RKO (cell line): ENCODE measurements around the gene TRAPPC10.
A peak's percentile ranks its signal among the peaks of the same experiment; 100 is the strongest.

ENCODE experiments used
- DNase-seq: peaks from one replicate; pipeline ENCODE4 v3.0.0-alpha.2; 2016; ENCODE audit warnings: low spot score

Gene TRAPPC10

DNA sequence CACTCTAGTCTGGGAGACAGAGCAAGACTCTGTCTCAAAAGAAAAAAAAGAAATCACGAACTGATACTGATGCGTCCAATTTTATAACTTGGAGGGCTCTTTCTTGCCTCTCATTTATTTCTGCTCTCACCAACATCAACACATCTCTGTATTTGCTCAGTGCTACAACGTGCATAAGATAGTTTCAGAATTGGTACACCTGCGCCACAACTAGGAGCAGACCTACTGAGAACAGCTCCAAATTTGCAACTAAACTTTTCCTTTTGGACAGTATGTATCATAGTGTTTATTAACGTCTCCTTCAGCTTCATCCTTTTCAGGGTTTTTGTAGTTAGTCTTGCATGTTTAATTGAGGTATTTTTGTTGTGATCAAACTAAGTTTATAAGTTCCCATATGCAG is 27.7 kb downstream of the TRAPPC10 start:
- DNase-seq = no peak

DNA sequence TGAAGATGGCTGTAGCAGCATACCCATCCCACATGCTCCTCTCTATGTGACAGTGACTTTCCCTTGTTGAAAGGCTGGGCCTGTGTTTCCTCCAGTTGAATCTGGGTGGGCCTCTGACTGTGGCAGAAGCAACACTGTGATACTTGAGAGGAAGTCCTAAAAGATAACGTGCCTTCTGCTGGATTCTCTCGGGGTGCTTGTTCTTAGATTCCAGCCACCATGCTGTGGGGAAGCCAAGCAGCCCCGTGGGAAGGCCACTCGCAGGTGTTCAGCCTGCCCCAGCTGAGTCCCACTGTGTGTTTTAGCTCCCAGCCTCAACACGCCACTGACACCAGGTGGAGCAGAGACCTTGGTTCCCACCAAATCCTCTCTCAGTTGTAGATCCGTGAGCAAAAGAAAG is 31.5 kb downstream of the TRAPPC10 start:
- DNase-seq = no peak

DNA sequence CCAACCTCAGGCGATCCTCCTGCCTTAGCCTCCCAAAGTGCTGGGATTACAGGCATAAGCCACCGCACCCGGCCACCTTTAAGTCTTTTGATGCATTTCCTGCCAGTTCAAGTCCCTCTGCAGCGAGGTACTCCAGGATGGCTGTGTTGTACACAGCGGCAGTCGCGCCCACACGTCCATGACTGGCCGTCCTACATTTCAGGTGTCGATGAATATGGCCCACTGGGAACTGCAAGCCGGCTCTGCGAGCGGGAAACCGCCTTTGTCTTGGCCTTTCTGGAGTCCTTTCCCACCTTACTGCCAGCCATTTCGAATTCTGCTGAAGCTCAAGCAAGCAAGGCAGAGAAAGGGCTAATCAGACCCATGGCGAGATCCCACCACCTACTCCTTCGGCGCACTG is 34.6 kb downstream of the TRAPPC10 start:
- DNase-seq = no peak

DNA sequence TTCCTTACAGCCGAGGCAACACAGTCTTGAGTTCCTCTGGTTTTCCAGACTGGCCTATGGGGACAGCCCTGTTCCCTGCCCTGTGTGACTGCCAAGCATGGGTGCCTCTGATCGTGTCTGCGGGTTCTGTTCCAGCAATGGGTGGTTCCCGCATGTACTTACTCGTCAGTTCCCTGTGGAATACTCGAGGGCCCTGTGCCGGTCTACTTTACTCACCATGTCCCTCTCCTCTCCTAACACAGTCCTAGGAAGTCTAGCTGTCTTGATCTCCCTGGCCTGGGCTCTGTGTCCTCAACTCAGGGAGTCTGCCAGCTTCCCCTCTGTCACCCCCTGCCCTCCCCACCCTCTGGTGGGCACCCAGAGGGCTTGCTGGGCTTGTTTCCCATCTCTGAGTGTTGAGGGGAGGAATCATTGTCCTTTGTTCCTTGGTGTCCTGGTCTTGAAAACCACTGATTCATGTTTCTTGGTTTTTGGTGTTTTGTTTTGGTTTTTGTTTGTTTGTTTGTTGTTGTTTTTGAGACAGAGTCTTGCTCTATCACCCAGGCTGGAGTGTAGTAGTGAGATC is 36.0 kb downstream of the TRAPPC10 start:
- no peak for DNase-seq

DNA sequence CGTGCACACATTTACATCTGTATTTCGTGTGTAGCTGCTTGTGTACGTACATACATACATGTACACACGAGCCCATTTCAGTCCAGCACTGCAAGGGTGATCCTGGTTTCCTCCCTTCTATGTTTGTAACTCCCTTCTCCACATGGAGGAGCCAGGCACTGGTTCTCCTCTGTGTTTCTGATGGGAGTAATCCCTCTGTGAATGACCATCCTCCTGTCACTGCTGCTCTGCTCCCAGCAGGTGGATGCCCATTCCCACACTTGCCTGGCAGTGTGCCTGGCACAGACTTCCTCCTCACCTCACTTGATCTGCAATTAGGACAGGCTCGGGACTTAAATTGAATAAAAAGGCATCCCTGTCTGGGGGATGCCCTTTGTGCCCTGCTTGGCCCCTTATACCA is 37.1 kb downstream of the TRAPPC10 start:
- no peak for DNase-seq

DNA sequence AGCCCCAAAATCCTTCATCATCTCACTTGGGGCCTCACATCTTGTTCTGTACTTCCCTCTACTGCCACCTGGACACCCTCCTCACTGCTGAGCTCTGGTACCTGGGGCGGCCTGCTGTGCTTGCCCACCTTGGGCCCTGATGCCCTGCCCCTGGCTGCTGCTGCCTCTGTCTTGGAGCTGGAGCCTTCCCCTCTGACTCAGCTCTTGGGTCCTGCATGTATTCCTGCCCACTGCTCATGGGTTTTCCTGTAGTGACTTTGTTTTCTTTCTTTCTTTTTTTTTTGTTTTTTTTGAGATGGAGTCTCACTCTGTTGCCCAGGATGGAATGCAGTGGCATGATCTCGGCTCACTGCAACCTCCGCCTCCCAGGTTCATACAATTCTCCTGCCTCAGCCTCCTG is 37.5 kb downstream of the TRAPPC10 start:
- DNase-seq = no peak

DNA sequence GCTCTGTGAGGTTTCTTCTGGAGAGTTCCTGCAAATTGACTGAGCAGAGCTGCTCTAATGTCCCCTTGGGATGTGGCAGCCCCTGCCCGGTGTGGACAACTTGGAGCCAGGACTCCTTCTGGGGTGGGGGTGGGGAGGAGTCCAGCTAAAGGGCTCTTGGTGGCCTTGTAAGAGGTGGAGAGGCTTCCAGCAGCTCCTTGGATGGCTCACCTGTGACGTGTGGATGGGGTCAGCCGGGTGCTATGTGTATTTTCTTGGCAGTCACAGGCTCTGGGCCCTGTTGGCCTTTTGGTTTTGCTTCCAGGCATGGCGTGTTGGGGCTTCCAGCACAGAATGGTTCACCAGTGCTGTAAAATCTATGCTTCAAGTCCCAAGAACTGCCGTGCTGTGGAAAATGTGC is 38.2 kb downstream of the TRAPPC10 start:
- no peak for DNase-seq

DNA sequence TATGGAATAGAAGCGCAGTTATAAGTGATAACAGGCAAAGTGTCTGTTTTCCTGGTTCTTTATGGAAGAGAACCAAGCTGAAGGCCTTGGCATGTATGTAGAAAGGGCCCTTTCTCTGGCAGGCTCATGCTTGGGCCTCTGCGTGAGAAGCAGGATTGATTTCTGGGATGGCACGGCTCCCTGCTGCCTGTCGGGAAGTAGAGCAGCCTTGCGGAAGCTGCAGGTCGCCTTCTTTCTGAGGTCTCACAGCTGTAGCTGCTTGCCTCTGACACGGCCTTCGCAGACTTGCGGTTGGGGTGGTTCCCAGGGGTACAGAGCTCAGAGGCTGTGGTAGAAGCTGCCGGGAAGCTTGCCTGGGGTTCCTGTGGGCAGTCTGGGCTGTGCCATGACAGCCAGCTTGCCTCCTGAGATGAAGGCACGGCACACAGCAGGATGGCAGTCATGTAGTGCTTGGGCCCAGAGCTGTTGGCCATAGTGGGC is 39.4 kb downstream of the TRAPPC10 start:
- no peak for DNase-seq

DNA sequence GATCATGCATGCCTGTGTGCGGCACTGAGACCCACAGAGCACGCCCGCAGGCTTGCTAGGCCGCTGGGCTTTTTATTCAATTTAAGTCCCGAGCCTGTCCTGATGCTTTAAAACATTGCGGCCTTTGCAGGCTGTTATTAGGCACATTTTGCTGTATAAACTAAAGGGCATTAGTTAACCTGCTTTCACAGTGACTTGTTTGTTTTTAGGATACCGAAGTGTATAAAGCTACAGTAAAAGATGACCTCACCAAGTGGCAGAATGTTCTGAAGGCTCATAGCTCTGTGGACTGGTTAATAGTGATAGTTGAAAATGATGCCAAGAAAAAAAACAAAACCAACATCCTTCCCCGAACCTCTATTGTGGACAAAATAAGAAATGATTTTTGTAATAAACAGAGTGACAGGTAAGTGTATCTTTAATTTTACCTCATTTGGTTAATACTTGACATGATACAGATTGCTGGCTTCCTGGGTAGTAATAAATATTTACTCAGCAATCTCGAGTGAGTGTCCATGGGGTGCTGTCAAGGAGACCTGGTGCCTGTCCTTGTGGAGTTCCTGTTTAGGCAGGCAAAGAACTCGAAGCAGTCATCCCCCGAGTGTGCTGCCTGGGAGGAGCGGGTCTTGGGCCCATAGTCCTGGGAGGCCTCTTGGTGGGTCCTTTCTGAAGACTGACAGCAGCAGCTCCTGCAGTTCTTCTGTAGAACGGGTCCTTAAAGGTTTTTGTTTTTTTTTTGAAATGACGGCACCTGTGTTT is 40.1 kb downstream of the TRAPPC10 start:
- no peak for DNase-seq

DNA sequence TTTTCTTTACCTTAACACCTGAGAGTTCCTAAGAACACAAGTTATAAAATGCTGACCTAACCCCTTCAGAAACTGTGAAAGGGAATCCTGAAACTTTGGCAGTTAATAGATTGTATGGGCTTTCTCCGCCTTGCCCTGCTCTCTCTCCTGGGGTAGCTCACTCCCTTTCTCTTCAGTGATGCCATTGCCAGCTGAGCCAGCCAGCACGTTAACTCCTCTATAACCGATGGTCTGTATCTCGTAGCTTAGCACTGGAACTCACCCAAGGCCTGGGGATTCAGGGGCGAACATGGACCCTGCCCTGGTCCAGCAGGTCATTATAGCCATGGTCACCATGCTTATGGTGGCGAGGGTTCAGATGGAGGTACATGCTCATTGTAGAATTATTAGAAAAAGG is 40.7 kb downstream of the TRAPPC10 start:
- no peak for DNase-seq

DNA sequence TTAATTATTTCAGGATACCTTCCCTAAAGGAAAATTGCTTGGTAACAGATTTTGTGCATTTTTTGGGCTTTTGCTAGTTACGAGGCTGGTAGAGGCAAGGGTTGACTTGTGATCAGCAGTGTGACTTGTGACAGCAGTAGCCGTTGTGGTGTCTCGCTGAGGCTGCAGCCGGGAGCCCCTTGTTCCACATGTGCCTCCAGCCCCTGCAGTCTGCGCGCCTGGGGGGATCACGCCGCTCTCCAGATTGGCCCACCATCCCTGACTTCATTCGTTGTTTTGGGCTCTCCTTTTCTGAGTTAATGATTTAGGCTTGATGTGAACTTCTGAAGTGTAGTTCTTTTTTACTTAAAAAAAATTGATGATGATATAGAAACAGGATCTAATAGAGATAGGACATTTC is 41.5 kb downstream of the TRAPPC10 start:
- DNase-seq = no peak

DNA sequence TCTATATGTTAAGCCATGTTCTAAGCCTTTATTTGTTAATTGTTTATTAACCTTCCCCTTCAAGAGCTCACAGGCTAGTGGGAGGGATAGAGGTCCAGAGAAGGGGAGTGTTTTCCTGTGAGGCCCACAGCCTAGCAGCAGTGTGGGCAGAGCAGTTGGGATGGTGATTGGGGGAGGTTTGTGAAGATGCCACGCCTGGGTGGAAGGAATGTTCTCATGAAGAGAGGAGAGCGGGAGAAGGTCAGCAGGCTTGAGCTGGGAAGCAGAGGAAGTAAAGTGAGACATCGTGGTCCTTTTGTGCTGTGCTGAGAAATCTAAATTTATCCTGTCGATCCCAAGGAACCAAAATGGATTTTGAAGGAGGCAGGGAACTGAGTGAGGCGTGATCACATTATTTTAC is 42.6 kb downstream of the TRAPPC10 start:
- no peak for DNase-seq

DNA sequence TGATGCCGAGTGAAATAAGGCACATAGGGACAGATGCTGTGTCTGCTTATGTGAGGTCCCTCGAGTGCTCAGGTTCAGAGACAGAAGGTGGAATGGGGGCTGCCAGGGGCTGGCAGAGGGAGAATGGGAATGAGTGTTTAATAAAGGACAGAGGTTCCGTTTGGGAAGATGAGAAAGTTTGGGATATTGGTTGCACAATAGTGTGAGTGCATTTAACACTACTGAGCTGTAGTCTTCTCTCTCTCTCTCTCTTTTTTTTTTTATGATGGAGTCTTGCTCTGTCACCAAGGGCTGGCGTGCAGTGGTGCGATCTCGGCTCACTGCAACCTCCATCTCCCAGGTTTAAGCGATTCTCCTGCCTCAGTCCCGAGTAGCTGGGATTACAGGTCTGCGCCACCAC is 44.9 kb downstream of the TRAPPC10 start:
- no peak for DNase-seq

DNA sequence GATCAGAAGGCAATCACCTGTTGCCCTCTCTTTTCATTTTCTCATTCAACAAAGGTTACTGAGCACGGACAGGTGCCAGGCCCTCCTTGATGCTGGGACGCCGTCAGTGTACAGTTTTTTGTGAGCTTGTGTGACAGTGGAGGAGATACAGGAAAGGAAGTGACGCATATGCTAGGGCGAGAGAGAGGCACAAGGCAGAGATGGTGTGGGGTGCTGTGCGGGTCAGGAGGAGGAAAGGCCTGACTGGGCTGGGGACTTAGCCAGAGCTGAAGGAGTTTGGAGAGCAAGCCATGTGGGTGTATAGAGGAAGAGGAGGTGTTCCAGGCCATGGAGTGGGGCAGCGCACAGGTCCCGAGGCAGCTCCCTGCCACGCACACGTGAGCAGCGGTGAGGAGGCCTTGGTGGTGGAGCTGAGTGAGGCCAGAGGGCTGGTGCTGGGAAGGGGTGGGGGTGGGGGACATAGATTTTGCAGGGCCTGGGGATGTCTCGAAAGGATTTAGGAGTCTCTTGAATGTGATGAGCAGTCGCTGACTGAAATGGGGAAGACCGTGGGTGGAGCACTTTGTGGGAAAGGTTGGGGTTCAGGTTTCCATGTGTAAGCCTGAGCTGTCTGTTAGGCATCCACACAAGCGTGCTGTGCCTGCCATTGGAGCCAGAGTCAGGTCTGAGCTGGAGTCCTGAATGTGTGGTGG is 46.0 kb downstream of the TRAPPC10 start:
- no peak for DNase-seq

DNA sequence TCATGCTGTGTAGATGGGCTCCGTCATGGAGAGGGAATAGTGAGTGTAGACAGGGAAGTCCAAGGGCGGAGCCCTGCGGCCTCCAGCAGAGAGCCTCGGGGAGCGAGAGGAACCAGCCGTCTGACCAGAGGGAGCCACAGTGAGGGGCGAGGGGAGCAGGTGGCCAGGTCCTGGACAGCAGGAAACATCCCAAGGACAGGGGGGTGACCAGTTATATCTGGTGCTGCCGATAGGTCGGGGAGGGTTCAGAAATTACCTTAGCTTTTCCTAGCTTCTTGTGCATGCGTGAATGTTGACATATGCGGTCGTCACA is 46.5 kb downstream of the TRAPPC10 start:
- DNase-seq = no peak

DNA sequence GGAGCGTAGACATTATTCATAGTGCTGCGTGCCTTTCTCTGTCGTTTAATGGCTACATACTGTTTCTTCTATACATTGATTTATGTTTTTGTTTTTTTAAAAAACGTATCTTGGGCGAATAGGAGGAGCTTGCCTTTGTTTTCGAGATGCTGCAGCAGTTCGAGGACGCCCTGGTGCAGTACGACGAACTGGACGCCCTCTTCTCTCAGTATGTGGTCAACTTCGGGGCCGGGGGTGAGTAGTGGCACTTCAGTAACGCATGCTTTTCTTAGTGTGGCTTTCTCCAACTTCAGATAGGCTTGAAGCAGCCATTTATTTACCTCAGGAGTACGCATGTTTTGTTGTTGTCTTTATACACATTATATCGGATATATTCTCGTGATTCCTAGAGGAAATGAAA is 46.9 kb downstream of the TRAPPC10 start:
- DNase-seq = no peak

DNA sequence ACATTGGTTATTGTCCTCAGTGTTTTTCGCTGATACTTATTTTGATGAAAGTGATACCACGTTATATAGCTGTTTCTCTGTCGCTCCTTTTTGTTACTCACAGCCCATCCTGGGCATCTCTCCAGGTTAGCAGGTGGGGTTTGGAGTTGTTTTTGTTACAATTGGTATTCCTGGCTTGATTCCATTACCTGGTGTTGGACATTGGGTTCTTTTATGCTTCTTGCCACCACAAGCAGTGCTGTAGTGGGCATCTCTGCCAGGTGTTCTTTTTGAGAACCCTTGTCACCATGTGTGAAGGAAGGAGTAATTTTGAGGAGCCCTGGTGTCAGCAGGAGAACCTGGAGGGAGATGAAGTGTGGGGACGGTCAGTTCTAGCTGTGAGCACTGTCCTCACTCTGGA is 47.6 kb downstream of the TRAPPC10 start:
- DNase-seq = no peak

DNA sequence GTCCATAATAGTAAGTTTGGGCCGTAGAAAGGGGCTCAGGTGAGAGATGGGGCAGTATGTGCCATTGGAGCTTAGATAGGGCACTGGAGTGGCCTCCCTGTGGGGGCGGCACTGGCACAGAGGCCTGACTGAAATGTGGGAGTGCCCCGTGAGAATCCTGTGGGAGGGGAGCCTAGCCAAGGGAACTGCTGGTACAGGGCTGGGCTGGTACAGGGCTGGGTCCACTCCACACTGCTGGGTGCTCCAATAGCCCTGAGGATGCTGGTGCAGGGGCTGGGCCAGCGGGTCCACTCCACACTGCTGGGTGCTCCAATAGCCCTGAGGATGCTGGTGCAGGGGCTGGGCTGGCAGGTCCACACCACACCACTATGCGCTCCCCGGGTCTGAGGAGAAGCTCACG is 50.3 kb downstream of the TRAPPC10 start:
- no peak for DNase-seq

DNA sequence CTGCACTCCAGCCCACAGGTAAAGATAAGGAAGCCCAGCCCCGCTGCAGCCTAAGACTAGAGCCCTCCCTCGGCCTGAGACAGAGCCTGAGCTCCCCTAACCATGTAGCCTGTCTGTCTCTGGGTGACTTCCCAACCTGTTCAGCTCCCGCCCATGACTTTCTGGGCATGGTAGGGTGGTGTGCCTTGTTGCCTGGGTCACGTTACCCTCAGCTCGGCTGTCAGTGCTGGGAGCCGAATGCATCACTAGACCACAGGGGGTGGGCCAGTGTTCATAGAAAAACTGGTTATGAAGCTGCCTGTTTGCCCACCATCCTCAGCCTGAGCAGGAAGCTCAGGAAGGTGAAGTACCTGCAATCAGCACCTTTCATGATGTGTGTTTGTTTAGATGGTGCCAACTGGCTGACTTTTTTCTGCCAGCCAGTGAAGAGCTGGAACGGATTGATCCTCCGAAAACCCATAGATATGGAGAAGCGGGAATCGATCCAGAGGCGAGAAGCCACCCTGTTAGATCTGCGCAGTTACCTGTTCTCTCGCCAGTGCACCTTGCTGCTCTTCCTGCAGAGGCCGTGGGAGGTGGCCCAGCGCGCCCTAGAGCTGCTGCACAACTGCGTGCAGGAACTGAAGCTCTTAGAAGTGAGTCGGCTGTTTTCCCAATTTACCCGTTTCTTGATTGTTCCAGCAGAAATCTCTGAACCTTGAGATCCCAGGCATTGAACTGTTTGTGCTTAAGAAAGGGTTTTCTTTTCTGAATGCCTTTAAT is 51.2 kb downstream of the TRAPPC10 start:
- DNase-seq = no peak

DNA sequence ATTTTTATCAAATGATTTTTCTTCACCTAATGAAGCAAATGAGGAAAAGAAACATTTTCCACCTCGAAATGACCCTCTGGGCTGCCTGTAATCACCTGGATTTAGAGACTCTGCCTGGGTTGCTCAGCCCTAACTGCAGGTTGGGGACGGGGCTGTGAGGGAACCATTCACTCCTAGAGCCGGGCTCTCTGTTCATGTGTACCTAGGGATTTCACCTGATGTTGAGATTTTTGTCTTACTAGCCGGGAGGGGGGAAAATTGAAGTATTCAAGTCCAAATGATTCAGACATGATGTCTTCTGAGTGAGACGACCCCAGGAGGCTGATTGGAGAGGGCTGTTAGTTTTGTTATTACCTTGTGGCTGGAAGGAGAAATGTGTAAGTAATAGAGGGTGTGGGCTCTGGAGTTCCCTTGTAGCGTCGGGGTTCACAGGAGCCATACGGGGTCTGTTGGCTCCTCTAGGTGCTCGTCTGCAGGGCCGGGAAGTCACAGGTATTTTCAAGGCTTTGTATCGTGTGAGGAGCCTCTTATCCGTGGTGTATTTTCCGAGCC is 52.8 kb downstream of the TRAPPC10 start:
- no peak for DNase-seq

DNA sequence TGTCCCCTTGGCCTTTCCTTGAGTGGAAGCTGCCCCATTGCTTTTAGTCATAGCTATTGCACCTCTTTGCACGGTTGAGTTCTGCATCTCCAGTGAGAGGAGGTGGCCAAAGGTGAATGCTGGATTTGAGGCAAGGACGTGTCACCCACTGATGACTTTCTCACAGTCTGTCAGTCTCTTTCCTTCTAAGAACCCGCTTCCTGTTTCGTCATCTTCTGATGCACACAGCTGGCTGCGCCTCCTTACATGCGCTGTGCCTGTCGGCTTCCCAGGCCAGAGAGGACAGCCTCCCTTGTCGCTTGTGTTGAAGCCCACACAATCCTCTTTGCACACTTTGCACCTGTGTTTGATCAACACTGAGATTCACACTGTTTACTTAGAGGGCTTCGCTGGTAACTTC is 53.3 kb downstream of the TRAPPC10 start:
- DNase-seq = peak; percentile 23

DNA sequence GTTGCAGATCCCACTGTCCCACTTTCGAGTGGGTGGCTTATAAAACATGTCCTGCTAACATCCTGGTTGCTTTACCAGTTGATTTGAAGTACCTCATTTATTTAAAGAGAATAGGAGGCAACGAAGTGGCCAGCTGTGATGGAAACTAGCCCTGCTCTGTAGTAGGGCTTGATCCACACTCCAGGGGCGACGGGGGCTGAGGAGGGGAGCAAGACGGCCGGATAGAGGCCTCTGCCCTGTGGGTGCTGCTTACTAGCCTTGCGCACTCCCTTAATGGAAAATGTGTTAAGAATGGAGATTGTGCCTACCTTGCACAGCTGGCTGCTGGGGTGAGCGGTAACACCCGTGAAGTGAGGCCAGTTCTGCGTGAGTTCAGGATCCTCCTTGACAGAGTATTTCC is 54.0 kb downstream of the TRAPPC10 start:
- DNase-seq = no peak
